WTC11 (cell line): ENCODE measurements around the gene SLC49A3.

ENCODE experiments used
- ATF3 ChIP-seq: sonication (generic); formaldehyde crosslinking; conservative IDR thresholded peaks from 2 replicates; pipeline ENCODE4 v1.8.1; 2022; ENCODE audit warnings: mild to moderate bottlenecking, missing genetic modification reagents
- CTCF ChIP-seq: fragments of 200-600 bp; IDR thresholded peaks from 2 replicates; pipeline ENCODE4 v1.8.0; 2022; ENCODE audit warnings: antibody characterized with exemption
- FOXJ3 ChIP-seq: sonication (generic); formaldehyde crosslinking; IDR thresholded peaks from 2 replicates; pipeline ENCODE4 v1.9.0; 2021; ENCODE audit warnings: missing genetic modification reagents, mild to moderate bottlenecking, borderline replicate concordance
- JUN ChIP-seq: sonication (generic); formaldehyde crosslinking; IDR thresholded peaks from 2 replicates; pipeline ENCODE4 v1.8.0; 2023; ENCODE audit warnings: mild to moderate bottlenecking, missing genetic modification reagents
- TCF7 ChIP-seq: sonication (generic); formaldehyde crosslinking; IDR thresholded peaks from 2 replicates; pipeline ENCODE4 v1.8.0; 2022; ENCODE audit warnings: mild to moderate bottlenecking, low read depth, missing genetic modification reagents, moderate library complexity
- ZNF121 ChIP-seq: sonication (generic); formaldehyde crosslinking; IDR thresholded peaks from 2 replicates; pipeline ENCODE4 v1.8.0; 2023; ENCODE audit warnings: missing genetic modification reagents
- ZNF263 ChIP-seq: sonication (generic); formaldehyde crosslinking; IDR thresholded peaks from 2 replicates; pipeline ENCODE4 v1.8.1; 2022; ENCODE audit warnings: low read depth, mild to moderate bottlenecking, moderate library complexity, missing genetic modification reagents

- TF ChIP-seq CTCF: no peak
- TF ChIP-seq JUN (CRISPR knock-in tag): no peak
- no peak for TF ChIP-seq TCF7 (CRISPR knock-in tag)
- no peak for TF ChIP-seq ZNF121 (CRISPR knock-in tag)
- no peak for TF ChIP-seq ZNF263
- no peak for TF ChIP-seq ATF3 (CRISPR knock-in tag)
- no peak for TF ChIP-seq FOXJ3 (CRISPR knock-in tag)
Observed at GRCh38 chr4:661881-662761, 26.8 kb downstream of the SLC49A3 start.
